ENCODE measurements around the gene ABI3. TPM values are rescaled to one million over a fixed set of nuclear protein-coding genes. Genes with fewer than 3 reads are reported as not detected.
A peak's percentile ranks its signal among the peaks of the same experiment; 100 is the strongest.

ABI3 gene
- total RNA-seq, 2 donors from 2014 or later: 26.9 to 54.1 TPM

DNA sequence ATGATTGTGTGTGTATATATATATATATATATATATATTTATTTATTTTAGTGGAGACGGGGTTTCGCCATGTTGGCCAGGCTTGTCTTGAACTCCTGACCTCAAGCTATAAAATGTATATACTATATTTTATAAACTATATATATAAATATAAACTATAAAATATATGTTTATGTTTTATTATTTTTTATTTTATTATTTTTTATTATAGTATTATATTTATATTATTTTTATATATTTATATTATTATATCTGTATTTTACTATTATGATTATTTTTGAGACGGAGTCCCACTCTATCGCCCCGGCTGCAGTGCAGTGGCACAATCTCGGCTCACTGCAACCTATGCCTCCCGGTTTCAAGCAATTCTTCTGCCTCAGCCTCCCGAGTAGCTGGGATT is 30.5 kb downstream of the ABI3 start:
- ATAC-seq (no peak), DNase-seq (ENCODE audit: low spot score) (no peak)
- H3K4me3 Mint-ChIP-seq: no peak overlapping the region
- no peaks in the 10 kb centered on the region for H3K4me1 Mint-ChIP-seq (ENCODE audit: low read depth in 2 of 2)
- no peaks in the 10 kb centered on the region for H3K36me3 Mint-ChIP-seq
- no peaks in the 10 kb centered on the region for H3K27me3 Mint-ChIP-seq
- H3K27ac Mint-ChIP-seq: no peak overlapping the region
- H3K9me3 Mint-ChIP-seq: no peaks in the 10 kb centered on the region

DNA sequence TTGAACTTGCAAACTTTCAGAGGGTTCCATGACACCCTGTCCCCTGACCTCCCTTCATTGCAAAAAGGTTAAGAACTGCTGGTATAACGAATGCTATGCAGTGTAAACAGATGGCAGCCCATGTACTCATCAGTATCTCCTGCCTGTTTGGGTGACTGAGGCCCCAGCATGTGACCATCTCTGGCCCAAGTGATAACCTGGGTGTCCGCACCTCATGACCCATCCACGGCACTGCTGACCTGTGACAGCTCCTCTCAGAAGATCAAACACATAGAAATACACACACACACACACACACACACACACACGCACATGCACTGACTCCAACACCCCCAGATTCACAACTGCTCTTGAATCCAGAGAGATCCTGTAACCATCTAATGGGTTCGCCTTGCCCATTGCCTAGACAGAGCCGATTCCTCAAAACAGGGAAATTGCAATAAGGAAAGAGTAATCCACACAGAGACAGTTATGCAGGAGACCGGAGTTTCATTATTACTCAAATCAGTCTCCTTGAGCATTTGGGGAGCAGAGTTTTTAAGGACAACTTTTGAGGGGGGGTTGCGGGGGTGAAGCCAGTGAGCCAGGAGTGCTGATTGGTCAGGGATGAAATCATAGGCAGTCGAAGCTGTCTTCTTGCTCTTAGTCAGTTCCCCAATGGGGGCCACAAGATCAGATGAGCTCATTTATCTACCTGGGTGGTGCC is 31.3 kb downstream of the ABI3 start:
- Mint-ChIP-seq H3K27me3 (no peaks in the 10 kb centered on the region), H3K4me1 (ENCODE audit: low read depth in 2 of 2) (no peaks in the 10 kb centered on the region), H3K27ac (no peak overlapping the region), H3K4me3 (no peak overlapping the region), H3K9me3 (no peaks in the 10 kb centered on the region), H3K36me3 (no peaks in the 10 kb centered on the region)
- DNase-seq (ENCODE audit: low spot score): peak; percentile 12
- ATAC-seq: no peak

DNA sequence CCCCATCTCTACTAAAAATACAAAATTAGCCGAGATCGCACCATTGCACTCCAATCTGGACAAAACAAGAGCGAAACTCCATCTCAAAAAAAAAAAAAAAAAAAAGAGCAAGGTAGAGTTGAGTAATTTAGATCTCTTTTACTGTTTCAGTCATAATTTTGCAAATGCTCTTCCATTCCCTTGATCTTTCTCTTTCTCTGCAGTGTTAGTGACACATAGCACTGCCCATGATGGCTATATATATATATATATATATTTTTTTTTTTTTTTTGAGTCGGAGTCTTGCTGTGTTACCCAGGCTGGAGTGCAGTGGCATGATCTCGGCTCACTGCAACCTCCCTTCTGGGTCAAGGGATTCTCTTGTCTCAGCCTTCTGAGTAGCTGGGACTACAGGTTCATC is 32.3 kb downstream of the ABI3 start:
- Mint-ChIP-seq H3K9me3 (no peaks in the 10 kb centered on the region), H3K36me3 (no peaks in the 10 kb centered on the region), H3K4me3 (no peak overlapping the region), H3K27ac (no peak overlapping the region), H3K4me1 (ENCODE audit: low read depth in 2 of 2) (no peaks in the 10 kb centered on the region), H3K27me3 (no peaks in the 10 kb centered on the region)
- peak in 1 of 2 donors; percentile 56 for ATAC-seq
- DNase-seq (ENCODE audit: low spot score): no peak

DNA sequence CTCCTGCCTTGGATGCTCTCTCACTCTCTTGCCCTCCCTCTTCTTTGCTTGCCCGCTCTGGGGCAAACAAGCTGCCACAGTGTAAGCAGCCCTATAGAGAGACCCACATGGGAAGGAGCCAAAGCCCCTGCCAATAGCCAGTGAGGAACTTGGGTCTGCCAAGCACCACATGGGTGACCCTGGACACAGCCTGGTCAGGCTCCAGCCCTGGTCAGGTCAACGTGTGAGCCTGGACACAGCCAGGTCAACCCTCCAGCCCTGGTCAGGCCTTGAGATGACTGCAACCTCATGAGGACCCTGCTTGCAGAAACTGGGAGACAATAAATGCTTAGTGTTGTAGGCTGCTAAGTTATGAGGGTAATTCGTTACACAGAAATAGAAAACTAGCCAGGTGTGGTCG is 34.3 kb downstream of the ABI3 start:
- no peaks in the 10 kb centered on the region for H3K36me3 Mint-ChIP-seq
- no peaks in the 10 kb centered on the region for H3K27me3 Mint-ChIP-seq
- H3K27ac Mint-ChIP-seq: no peak overlapping the region
- H3K9me3 Mint-ChIP-seq: no peaks in the 10 kb centered on the region
- DNase-seq (ENCODE audit: low spot score): no peak
- ATAC-seq: no peak
- H3K4me1 Mint-ChIP-seq (ENCODE audit: low read depth in 2 of 2): no peaks in the 10 kb centered on the region
- no peak overlapping the region for H3K4me3 Mint-ChIP-seq

DNA sequence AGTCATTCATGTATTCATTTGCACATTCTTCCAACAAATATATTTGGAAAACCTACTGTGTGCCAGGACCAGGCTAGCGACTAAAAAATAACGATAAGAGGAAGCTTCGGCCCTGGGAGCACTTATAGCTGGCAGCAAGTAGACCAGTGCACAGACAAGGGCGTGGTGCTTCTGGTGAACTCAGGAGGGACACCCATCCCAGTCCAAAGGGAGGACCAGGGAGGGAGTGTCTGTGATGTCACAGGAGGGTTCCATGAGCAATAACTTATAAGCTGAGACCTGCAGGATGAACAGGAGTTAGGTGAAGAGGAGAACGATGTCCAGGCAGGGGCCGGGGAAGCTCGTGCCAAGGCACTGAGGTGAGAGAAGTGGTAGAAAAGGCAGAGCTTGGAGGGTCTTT is 37.4 kb downstream of the ABI3 start:
- Mint-ChIP-seq H3K4me3 (no peak overlapping the region), H3K9me3 (no peaks in the 10 kb centered on the region), H3K27me3 (no peaks in the 10 kb centered on the region), H3K36me3 (no peaks in the 10 kb centered on the region), H3K4me1 (ENCODE audit: low read depth in 2 of 2) (no peaks in the 10 kb centered on the region), H3K27ac (no peak overlapping the region)
- no peak for DNase-seq (ENCODE audit: low spot score)
- ATAC-seq: no peak

DNA sequence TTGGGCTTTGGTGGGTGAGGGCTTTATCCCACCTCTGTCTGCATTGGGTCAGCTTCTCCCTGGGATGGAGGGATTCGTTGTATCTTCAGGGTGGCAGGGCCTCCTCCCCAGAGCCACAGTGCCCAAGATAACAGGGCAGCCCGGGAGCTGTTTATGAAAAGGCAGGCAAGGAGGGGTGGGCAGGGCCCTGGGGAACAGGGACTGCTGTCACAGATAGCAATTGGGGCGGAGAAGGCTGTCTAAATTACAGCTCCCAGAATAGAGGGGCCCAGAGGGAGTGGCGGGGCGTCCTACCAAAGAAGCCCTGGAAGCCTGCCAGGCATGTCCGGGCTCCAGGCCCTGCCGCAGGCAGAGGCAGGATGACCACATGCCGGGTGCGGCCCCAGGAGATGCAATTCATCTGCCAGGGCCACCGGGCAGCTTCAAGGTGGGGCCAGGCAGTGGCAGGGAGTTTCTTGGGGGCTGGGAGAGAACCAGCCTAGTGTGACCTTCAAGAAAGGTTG is 38.8 kb downstream of the ABI3 start:
- Mint-ChIP-seq H3K4me3 (no peak overlapping the region), H3K27ac (no peak overlapping the region), H3K36me3 (no peaks in the 10 kb centered on the region), H3K4me1 (ENCODE audit: low read depth in 2 of 2) (no peaks in the 10 kb centered on the region), H3K27me3 (no peaks in the 10 kb centered on the region), H3K9me3 (no peaks in the 10 kb centered on the region)
- ATAC-seq (no peak), DNase-seq (ENCODE audit: low spot score) (no peak)

DNA sequence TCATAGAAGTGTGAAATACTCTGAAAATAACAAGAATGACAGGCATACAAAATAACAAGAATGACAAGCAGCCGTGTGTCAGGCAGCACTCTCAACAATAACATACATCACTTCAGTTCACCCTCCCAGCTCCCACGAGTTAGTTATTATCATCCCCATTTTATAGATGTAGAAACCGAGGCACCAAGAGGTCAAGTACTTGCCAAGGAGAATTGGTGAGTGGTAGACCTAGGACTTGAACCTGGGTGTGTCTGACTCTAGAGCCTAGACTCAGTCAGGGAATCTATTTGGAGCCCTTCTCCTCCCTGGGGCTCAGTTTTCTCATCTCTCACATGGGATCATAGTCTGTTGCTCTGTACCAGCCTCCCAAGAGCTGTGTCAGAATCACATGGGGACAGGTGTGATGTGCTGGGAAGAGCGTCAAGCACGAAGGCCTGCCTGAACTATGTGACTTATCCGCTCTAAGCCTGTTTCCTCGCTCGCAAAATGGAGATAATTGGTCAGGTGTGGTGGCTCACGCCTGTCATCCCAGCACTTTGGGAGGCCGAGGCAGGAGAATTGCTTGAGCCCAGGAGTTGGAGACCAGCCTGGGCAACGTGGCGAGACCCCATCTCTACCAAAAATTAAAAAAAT is 39.5 kb downstream of the ABI3 start:
- Mint-ChIP-seq H3K27ac (no peak overlapping the region), H3K36me3 (no peaks in the 10 kb centered on the region), H3K9me3 (no peaks in the 10 kb centered on the region), H3K4me3 (no peak overlapping the region), H3K4me1 (ENCODE audit: low read depth in 2 of 2) (no peaks in the 10 kb centered on the region), H3K27me3 (no peaks in the 10 kb centered on the region)
- ATAC-seq (no peak), DNase-seq (ENCODE audit: low spot score) (no peak)

DNA sequence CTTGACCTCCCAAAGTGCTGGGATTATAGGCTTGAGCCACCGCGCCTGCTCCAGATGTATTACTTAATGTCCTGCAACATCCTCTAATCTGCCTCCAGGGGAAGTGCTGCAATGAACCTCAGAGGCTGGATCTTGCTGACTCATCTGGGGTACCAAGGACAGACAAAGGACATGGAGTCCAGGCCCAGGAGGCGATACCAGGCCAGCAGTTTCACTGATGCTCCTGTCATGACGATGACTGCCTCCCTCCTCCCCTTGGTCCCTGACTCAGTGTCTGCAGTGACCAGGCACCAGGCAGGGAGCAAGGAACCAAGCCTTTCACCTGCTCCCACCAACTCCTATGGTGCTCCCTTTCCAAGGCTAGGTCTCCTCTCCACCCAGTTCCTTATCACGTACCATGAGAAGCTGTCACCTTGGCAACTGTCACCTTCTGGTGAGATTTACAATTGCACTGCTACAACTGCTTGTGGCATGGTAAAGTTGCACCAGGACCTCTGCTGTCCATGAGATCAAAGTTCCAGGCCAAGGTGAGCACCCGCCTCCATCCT is 41.7 kb downstream of the ABI3 start:
- ATAC-seq (no peak), DNase-seq (ENCODE audit: low spot score) (no peak)
- no peak overlapping the region for H3K4me3 Mint-ChIP-seq
- no peaks in the 10 kb centered on the region for H3K27me3 Mint-ChIP-seq
- no peaks in the 10 kb centered on the region for H3K4me1 Mint-ChIP-seq (ENCODE audit: low read depth in 2 of 2)
- no peak overlapping the region for H3K27ac Mint-ChIP-seq
- no peaks in the 10 kb centered on the region for H3K36me3 Mint-ChIP-seq
- H3K9me3 Mint-ChIP-seq: no peaks in the 10 kb centered on the region

DNA sequence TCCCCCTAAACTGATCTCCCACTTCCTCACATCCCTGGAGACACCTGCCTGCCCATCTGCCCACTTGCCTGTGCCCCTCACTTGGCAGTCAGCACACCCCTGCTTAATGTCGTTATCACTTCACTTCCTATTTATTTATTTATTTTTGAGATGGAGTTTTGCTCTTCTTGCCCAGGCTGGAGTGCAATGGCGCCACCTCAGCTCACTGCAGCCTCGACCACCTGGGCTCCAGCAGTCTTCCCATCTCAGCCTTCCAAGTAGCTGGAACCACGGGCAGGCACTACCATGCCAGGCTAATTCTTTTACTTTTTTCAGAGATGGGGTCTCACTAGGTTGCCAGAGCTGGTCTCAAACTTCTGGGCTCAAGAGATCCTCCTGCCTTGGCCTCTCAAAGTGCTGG is 43.6 kb downstream of the ABI3 start:
- H3K27me3 Mint-ChIP-seq: no peaks in the 10 kb centered on the region
- no peak overlapping the region for H3K4me3 Mint-ChIP-seq
- H3K4me1 Mint-ChIP-seq (ENCODE audit: low read depth in 2 of 2): no peaks in the 10 kb centered on the region
- H3K27ac Mint-ChIP-seq: no peak overlapping the region
- ATAC-seq (no peak), DNase-seq (ENCODE audit: low spot score) (no peak)
- H3K9me3 Mint-ChIP-seq: no peaks in the 10 kb centered on the region
- no peaks in the 10 kb centered on the region for H3K36me3 Mint-ChIP-seq

DNA sequence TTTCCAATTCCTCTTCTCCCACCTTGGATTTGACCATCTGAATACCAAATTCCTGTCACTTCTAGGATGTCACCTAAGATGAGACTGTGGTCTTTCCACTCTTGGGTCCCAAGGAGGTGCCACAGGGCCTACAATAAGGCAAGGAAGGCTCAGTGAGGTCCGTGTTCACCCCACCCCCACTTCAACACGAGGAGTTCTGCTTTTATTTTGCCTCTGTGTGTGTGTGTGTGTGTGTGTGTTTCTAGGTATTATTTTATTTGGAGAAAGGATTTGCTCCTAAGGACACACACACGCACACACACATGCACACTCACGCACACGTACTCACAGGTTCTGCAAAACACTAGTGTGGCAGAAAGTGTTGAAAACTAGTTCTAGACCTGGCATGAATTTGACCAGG is 44.6 kb downstream of the ABI3 start:
- H3K4me1 Mint-ChIP-seq (ENCODE audit: low read depth in 2 of 2): no peaks in the 10 kb centered on the region
- H3K36me3 Mint-ChIP-seq: no peaks in the 10 kb centered on the region
- no peaks in the 10 kb centered on the region for H3K27me3 Mint-ChIP-seq
- no peak for DNase-seq (ENCODE audit: low spot score)
- no peak overlapping the region for H3K27ac Mint-ChIP-seq
- no peaks in the 10 kb centered on the region for H3K9me3 Mint-ChIP-seq
- H3K4me3 Mint-ChIP-seq: no peak overlapping the region
- ATAC-seq: no peak

DNA sequence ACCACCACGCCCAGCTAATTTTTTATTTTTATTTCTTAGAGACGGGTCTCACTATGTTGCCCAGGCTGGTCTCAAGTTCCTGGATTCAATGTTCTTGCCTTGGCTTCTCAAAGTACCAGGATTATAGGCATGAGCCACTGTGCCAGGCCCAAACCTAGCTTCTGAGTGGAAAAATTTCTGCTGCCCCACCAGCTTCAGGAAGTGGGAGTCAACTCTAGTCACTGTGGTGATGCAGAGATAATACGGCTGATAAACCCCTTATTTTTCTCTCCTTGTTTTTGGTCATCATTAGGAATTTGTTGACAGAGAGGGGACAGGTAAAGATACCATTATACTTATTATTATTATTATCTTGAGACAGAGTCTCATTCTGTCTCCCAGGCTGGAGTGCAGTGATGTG is 47.9 kb downstream of the ABI3 start:
- H3K4me3 Mint-ChIP-seq: no peak overlapping the region
- H3K4me1 Mint-ChIP-seq (ENCODE audit: low read depth in 2 of 2): peaks cover 7 to 9% of the 10 kb centered on the region in 2 donors
- H3K36me3 Mint-ChIP-seq: no peaks in the 10 kb centered on the region
- ATAC-seq (no peak), DNase-seq (ENCODE audit: low spot score) (no peak)
- no peaks in the 10 kb centered on the region for H3K9me3 Mint-ChIP-seq
- H3K27me3 Mint-ChIP-seq: peaks cover 0 to 1% of the 10 kb centered on the region in 2 donors
- no peak overlapping the region for H3K27ac Mint-ChIP-seq

DNA sequence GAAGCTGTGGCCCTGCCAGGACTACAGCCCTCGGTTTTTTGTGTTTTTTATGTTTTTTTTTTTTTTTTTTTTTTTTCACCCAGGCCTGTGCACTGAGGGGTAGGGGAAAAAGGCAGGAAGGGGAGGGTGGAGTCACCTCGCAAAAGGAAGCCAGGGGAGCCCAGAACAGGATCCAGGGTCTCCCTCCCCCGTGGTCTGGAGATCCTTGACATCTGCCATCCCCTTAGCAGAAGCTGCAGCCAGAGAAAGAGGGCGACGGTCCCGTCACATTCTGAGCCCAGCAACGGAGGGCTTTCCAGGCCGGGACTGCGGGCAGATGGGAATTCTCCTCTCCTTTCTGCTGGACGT is 49.1 kb downstream of the ABI3 start:
- Mint-ChIP-seq H3K4me3 (peak overlapping the region; percentile 73), H3K27ac (peak overlapping the region; percentile 49 to 83), H3K27me3 (peaks cover 0 to 6% of the 10 kb centered on the region in 2 donors), H3K9me3 (no peaks in the 10 kb centered on the region), H3K4me1 (ENCODE audit: low read depth in 2 of 2) (peaks cover 7 to 9% of the 10 kb centered on the region in 2 donors), H3K36me3 (no peaks in the 10 kb centered on the region)
- ATAC-seq: no peak
- no peak for DNase-seq (ENCODE audit: low spot score)

DNA sequence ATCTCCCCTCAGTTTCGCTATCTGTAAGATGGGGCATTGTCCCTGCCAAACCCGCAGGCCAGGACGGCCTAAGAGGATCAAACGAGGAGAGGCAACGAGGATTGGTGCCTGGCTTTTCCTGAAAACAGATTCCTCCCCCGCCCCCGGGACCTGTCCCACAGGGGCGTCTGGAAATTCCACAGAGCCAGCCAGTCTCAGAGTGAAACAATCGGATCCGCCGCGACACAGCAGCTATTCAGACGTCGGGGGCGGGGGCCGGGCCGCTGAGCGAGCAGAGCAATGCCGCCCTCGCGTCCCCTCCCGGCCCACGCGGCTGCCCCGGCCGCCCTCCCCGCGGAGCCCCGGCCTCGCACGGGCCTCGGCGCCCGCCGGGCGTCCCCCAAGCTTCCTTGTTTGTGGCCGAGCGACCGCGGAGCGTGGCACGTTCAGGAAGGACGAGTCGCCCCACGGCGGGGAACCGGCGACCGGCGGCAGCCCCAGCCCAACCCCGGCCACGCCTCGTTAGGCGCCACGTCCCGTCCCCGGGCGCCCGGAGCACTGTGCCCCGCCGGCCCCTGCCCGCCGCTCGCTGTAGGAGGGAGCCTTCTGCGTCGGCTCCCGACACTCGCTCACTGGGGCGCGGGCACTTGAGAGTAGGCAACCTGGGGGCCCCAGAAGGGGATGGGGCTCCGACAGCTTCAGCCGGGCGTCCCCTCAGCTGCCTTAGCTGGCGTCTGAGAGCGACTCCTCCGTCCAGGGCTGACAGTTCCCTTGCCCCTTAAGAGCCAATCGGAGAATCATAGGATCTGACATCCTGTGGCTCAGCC is 49.7 kb downstream of the ABI3 start:
- Mint-ChIP-seq H3K27me3 (peaks cover 0 to 6% of the 10 kb centered on the region in 2 donors), H3K4me1 (ENCODE audit: low read depth in 2 of 2) (peaks cover 7 to 9% of the 10 kb centered on the region in 2 donors), H3K36me3 (no peaks in the 10 kb centered on the region), H3K9me3 (no peaks in the 10 kb centered on the region), H3K4me3 (peak overlapping the region; percentile 73), H3K27ac (peak overlapping the region; percentile 49 to 83)
- peak; percentile 88 to 91 for ATAC-seq
- peak; percentile 74 for DNase-seq (ENCODE audit: low spot score)

DNA sequence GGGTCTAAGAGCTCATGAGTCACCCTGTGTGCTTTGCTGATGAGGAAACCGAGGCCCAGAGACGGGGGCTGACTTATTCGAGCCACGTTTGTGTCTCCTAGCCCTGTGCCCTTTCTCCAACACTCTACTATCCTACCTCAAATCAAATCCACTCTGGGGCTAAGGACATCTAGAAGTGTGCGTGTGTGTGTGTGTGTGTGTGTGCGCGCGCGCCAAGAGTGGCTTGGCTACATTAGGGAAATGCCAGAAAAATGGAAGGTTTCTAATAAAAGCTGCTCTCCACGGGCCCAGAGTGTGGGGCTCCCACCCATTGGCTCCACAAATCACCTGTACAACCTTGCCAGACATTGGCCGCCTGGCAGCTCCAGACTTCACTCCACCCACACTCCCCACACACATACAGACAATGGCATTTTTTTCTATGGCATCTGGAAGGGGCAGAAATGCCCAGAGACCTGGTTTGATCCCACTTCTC is 50.3 kb downstream of the ABI3 start:
- DNase-seq (ENCODE audit: low spot score) (no peak), ATAC-seq (no peak)
- no peaks in the 10 kb centered on the region for H3K9me3 Mint-ChIP-seq
- peaks cover 7 to 9% of the 10 kb centered on the region in 2 donors for H3K4me1 Mint-ChIP-seq (ENCODE audit: low read depth in 2 of 2)
- peaks cover 0 to 6% of the 10 kb centered on the region in 2 donors for H3K27me3 Mint-ChIP-seq
- H3K4me3 Mint-ChIP-seq: peak overlapping the region; percentile 64
- H3K36me3 Mint-ChIP-seq: no peaks in the 10 kb centered on the region
- H3K27ac Mint-ChIP-seq: peak overlapping the region; percentile 31 to 83
